ENCODE data around the gene PABPN1L.

The PABPN1L gene

GRCh38 chr16:88839745-88840599, 26.5 kb downstream of the PABPN1L start:
- H3K36me3 ChIP-seq (replicated peaks; ENCODE audit: insufficient read depth, low read length) = no peaks in the 10 kb centered on the region
- no peaks in the 10 kb centered on the region for H3K79me2 ChIP-seq (ENCODE audit: low read length)
- H3K4me2 ChIP-seq (ENCODE audit: low read depth, low read length) = no peak overlapping the region
- H3F3A ChIP-seq (ENCODE audit: insufficient read depth, low read length) = no peaks in the 10 kb centered on the region
- no peak overlapping the region for H3K27ac ChIP-seq (ENCODE audit: low read length)
- H3K9me3 ChIP-seq (replicated peaks; ENCODE audit: insufficient read depth, low read length) = no peaks in the 10 kb centered on the region
- H3K9me2 ChIP-seq (replicated peaks; ENCODE audit: insufficient read depth, low read length) = no peaks in the 10 kb centered on the region
- H3K9ac ChIP-seq (ENCODE audit: low read length) = no peak overlapping the region
- H3K4me3 ChIP-seq (ENCODE audit: low read length) = no peak overlapping the region
- TF ChIP-seq CTCF (IDR thresholded peaks at IDR 0.05; ENCODE audit: low read length) = no peak
- no peak for TF ChIP-seq EZH2phosphoT487 (IDR thresholded peaks at IDR 0.05; ENCODE audit: low read length)
- no peak for TF ChIP-seq EZH2 (optimal IDR thresholded peaks at IDR 0.05; ENCODE audit: low read depth, low read length)
- no peak overlapping the region for H2AFZ ChIP-seq (ENCODE audit: low read length)
- H3K4me1 ChIP-seq (ENCODE audit: low read length) = no peaks in the 10 kb centered on the region
- no peaks in the 10 kb centered on the region for H4K20me1 ChIP-seq (ENCODE audit: insufficient read depth, low read length)
- H3K27me3 ChIP-seq (replicated peaks; ENCODE audit: insufficient read depth, low read length) = no peaks in the 10 kb centered on the region; the same call in none of the 2 replicates
- DNase-seq = no peak

GRCh38 chr16:88839026-88839529, 27.4 kb downstream of the PABPN1L start:
- no peak for DNase-seq
- no peaks in the 10 kb centered on the region for H3K9me3 ChIP-seq (replicated peaks; ENCODE audit: insufficient read depth, low read length)

GRCh38 chr16:88838566-88838965, 27.9 kb downstream of the PABPN1L start:
- H2AFZ ChIP-seq (ENCODE audit: low read length) = no peak overlapping the region
- no peaks in the 10 kb centered on the region for H3K36me3 ChIP-seq (replicated peaks; ENCODE audit: insufficient read depth, low read length)
- no peak for TF ChIP-seq EZH2phosphoT487 (IDR thresholded peaks at IDR 0.05; ENCODE audit: low read length)
- no peak for TF ChIP-seq CTCF (IDR thresholded peaks at IDR 0.05; ENCODE audit: low read length)
- no peak for TF ChIP-seq EZH2 (optimal IDR thresholded peaks at IDR 0.05; ENCODE audit: low read depth, low read length)
- DNase-seq = no peak
- H3K27ac ChIP-seq (ENCODE audit: low read length) = no peak overlapping the region
- no peak overlapping the region for H3K4me2 ChIP-seq (ENCODE audit: low read depth, low read length)
- no peak overlapping the region for H3K9ac ChIP-seq (ENCODE audit: low read length)
- no peak overlapping the region for H3K4me3 ChIP-seq (ENCODE audit: low read length)
- no peaks in the 10 kb centered on the region for H3F3A ChIP-seq (ENCODE audit: insufficient read depth, low read length)
- H3K79me2 ChIP-seq (ENCODE audit: low read length) = no peaks in the 10 kb centered on the region
- H3K9me2 ChIP-seq (replicated peaks; ENCODE audit: insufficient read depth, low read length) = no peaks in the 10 kb centered on the region
- no peaks in the 10 kb centered on the region for H3K4me1 ChIP-seq (ENCODE audit: low read length)
- H3K27me3 ChIP-seq (replicated peaks; ENCODE audit: insufficient read depth, low read length) = no peaks in the 10 kb centered on the region; the same call in none of the 2 replicates
- H4K20me1 ChIP-seq (ENCODE audit: insufficient read depth, low read length) = no peaks in the 10 kb centered on the region
- H3K9me3 ChIP-seq (replicated peaks; ENCODE audit: insufficient read depth, low read length) = no peaks in the 10 kb centered on the region

More at GRCh38 chr16:88839026-88839529, 27.4 kb downstream of the PABPN1L start:
- no peaks in the 10 kb centered on the region for H4K20me1 ChIP-seq (ENCODE audit: insufficient read depth, low read length)
- H3K4me1 ChIP-seq (ENCODE audit: low read length) = no peaks in the 10 kb centered on the region
- H3K4me2 ChIP-seq (ENCODE audit: low read depth, low read length) = no peak overlapping the region
- no peaks in the 10 kb centered on the region for H3K9me2 ChIP-seq (replicated peaks; ENCODE audit: insufficient read depth, low read length)
- no peaks in the 10 kb centered on the region for H3K79me2 ChIP-seq (ENCODE audit: low read length)
- no peak overlapping the region for H2AFZ ChIP-seq (ENCODE audit: low read length)
- no peaks in the 10 kb centered on the region for H3K36me3 ChIP-seq (replicated peaks; ENCODE audit: insufficient read depth, low read length)
- H3F3A ChIP-seq (ENCODE audit: insufficient read depth, low read length) = no peaks in the 10 kb centered on the region
- no peak overlapping the region for H3K27ac ChIP-seq (ENCODE audit: low read length)
- H3K27me3 ChIP-seq (replicated peaks; ENCODE audit: insufficient read depth, low read length) = no peaks in the 10 kb centered on the region; the same call in none of the 2 replicates
- H3K4me3 ChIP-seq (ENCODE audit: low read length) = no peak overlapping the region
- H3K9ac ChIP-seq (ENCODE audit: low read length) = no peak overlapping the region
- TF ChIP-seq CTCF (IDR thresholded peaks at IDR 0.05; ENCODE audit: low read length) (no peak), EZH2 (optimal IDR thresholded peaks at IDR 0.05; ENCODE audit: low read depth, low read length) (no peak), EZH2phosphoT487 (IDR thresholded peaks at IDR 0.05; ENCODE audit: low read length) (no peak)

All from MM.1S (cell line).